Gastroesophageal sphincter (tissue), 3 donors: ENCODE data around the gene PRKAG2.

Experiments
- CTCF ChIP-seq, 4 experiments: fragments of 200-600 bp in 2 of 4; fragments of 450-650 bp in 2 of 4; sonication (generic) in 1 of 4; IDR thresholded peaks; one replicate each; pipeline ENCODE4 v1.5.1; 2017 to 2019; ENCODE audit warnings: antibody characterized with exemption in 4 of 4, mild to moderate bottlenecking in 2 of 4, moderate library complexity in 2 of 4
- EP300 ChIP-seq: sonication (generic); formaldehyde crosslinking; IDR thresholded peaks from one replicate; pipeline ENCODE4 v1.6.1; 2017; ENCODE audit warnings: antibody characterized with exemption, mild to moderate bottlenecking
- POLR2A ChIP-seq, 2 donors: fragments of 450-650 bp; IDR thresholded peaks; one replicate each; pipeline ENCODE4 v1.6.1; 2017; ENCODE audit warnings: antibody characterized with exemption in 2 of 2, mild to moderate bottlenecking in 2 of 2, moderate library complexity in 1 of 2
- POLR2AphosphoS5 ChIP-seq: sonication (generic); formaldehyde crosslinking; IDR thresholded peaks from one replicate; pipeline ENCODE4 v1.6.1; 2017; ENCODE audit warnings: antibody characterized with exemption

GRCh38 chr7:151719897-151720242 lies 157.0 kb downstream of the PRKAG2 start:
- no peak for TF ChIP-seq CTCF (IDR thresholded peaks at IDR 0.05)
- no peak for TF ChIP-seq EP300
- TF ChIP-seq POLR2AphosphoS5: no peak
- TF ChIP-seq POLR2A (IDR thresholded peaks at IDR 0.05): no peak
